Neuronal stem cell (in vitro differentiated cells): Measurements from ENCODE around the gene DCUN1D2.

Source experiments
- DNase-seq: peaks from one replicate; pipeline ENCODE4 v3.0.0-alpha.2; 2013; ENCODE audit warnings: low spot score
- H2AFZ ChIP-seq: one replicate; pipeline ENCODE4 v1.6.1; 2013; ENCODE audit warnings: mild to moderate bottlenecking, low read length, inconsistent platforms
- H2AK5ac ChIP-seq: 2 replicates; pipeline ENCODE4 v1.6.1; 2013; ENCODE audit warnings: low read depth, mild to moderate bottlenecking, inconsistent platforms, low read length, moderate library complexity, mixed read lengths
- H2BK120ac ChIP-seq: 2 replicates; pipeline ENCODE4 v1.6.1; 2013; ENCODE audit warnings: low read depth, mild to moderate bottlenecking, inconsistent platforms, low read length, moderate library complexity, mixed read lengths
- H2BK12ac ChIP-seq: one replicate; pipeline ENCODE4 v1.6.1; 2013; ENCODE audit warnings: low read length, inconsistent platforms
- H2BK15ac ChIP-seq: 2 replicates; pipeline ENCODE4 v1.6.1; 2013; ENCODE audit warnings: mild to moderate bottlenecking, low read length, inconsistent platforms, mixed read lengths
- H2BK5ac ChIP-seq: one replicate; pipeline ENCODE4 v1.6.1; 2013; ENCODE audit warnings: inconsistent platforms, mild to moderate bottlenecking, low read length, moderate library complexity
- H3K14ac ChIP-seq: one replicate; pipeline ENCODE4 v1.6.1; 2013; ENCODE audit warnings: low read length, inconsistent platforms
- H3K18ac ChIP-seq: 2 replicates; pipeline ENCODE4 v1.6.1; 2013; ENCODE audit warnings: low read length, inconsistent platforms
- H3K23ac ChIP-seq: 2 replicates; pipeline ENCODE4 v1.6.1; 2013; ENCODE audit warnings: low read depth, mild to moderate bottlenecking, mixed read lengths, low read length, inconsistent platforms; ENCODE audit not compliant: poor library complexity
- H3K27ac ChIP-seq: replicated peaks from 3 replicates; pipeline ENCODE4 v1.5.1; 2013; ENCODE audit warnings: low read length, inconsistent platforms
- H3K27me3 ChIP-seq, 3 experiments: 2 replicates each; pipeline ENCODE4 v1.6.1; 2013; ENCODE audit warnings: low read length in 3 of 3, mild to moderate bottlenecking in 2 of 3, inconsistent platforms in 1 of 3, low read depth in 1 of 3, mixed read lengths in 1 of 3, moderate library complexity in 1 of 3; ENCODE audit not compliant: control insufficient read depth in 3 of 3, insufficient read depth in 3 of 3
- H3K36me3 ChIP-seq, 2 donors: replicated peaks in 1 of 2; 2 replicates each; pipeline ENCODE4 v1.6.1; 2013; ENCODE audit warnings: low read length in 2 of 2; ENCODE audit not compliant: control insufficient read depth in 2 of 2, insufficient read depth in 2 of 2
- H3K4ac ChIP-seq: 2 replicates; pipeline ENCODE4 v1.6.1; 2013; ENCODE audit warnings: inconsistent platforms, mild to moderate bottlenecking, low read length, moderate library complexity
- H3K4me1 ChIP-seq, 2 donors: 1 replicate in 1 of 2; 2 replicates in 1 of 2; pipeline ENCODE4 v1.6.1; 2013; ENCODE audit warnings: low read length in 2 of 2, low read depth in 1 of 2; ENCODE audit not compliant: control insufficient read depth in 2 of 2, insufficient read depth in 1 of 2
- H3K4me2 ChIP-seq: one replicate; pipeline ENCODE4 v1.6.1; 2013; ENCODE audit warnings: mild to moderate bottlenecking, low read length, inconsistent platforms; ENCODE audit not compliant: insufficient read depth, poor library complexity, severe bottlenecking
- H3K4me3 ChIP-seq, 2 donors: 2 replicates each; pipeline ENCODE4 v1.5.1; 2013; ENCODE audit warnings: low read length in 2 of 2, mild to moderate bottlenecking in 2 of 2, inconsistent platforms in 1 of 2, moderate library complexity in 1 of 2
- H3K79me1 ChIP-seq: one replicate; pipeline ENCODE4 v1.6.1; 2013; ENCODE audit warnings: low read depth, mild to moderate bottlenecking, inconsistent platforms, low read length, moderate library complexity
- H3K9ac ChIP-seq: one replicate; pipeline ENCODE4 v1.6.1; 2013; ENCODE audit warnings: mild to moderate bottlenecking, low read depth, low read length, inconsistent platforms; ENCODE audit not compliant: poor library complexity
- H3K9me3 ChIP-seq, 2 donors: replicated peaks in 1 of 2; 2 replicates each; pipeline versions ENCODE3 to v1.6.1; 2013; ENCODE audit warnings: low read length in 2 of 2, mild to moderate bottlenecking in 2 of 2, inconsistent platforms in 1 of 2, low read depth in 1 of 2, mixed read lengths in 1 of 2, moderate library complexity in 1 of 2; ENCODE audit not compliant: control insufficient read depth in 2 of 2, insufficient read depth in 1 of 2
- H4K8ac ChIP-seq: one replicate; pipeline ENCODE4 v1.6.1; 2013; ENCODE audit warnings: low read depth, mild to moderate bottlenecking, inconsistent platforms, low read length, moderate library complexity
- H4K91ac ChIP-seq: one replicate; pipeline ENCODE4 v1.6.1; 2013; ENCODE audit warnings: low read length, low read depth, mild to moderate bottlenecking, inconsistent platforms; ENCODE audit not compliant: poor library complexity
- WGBS, 2 donors: extraction: QIAGEN DNeasy Blood & Tissue Kit; methylation state at CpG; one replicate each; pipeline ENCODE4 v1.1.7; 2013; ENCODE audit warnings: missing lambda C conversion rate in 2 of 2, mixed read lengths in 1 of 2; ENCODE audit not compliant: insufficient read length in 2 of 2, insufficient replicate concordance in 1 of 2; ENCODE audit errors: extremely low coverage in 2 of 2; 5-methylcytosine and 5-hydroxymethylcytosine counted together

Gene DCUN1D2

GRCh38 chr13:113477724-113478123 lies 12.8 kb downstream of the DCUN1D2 start:
- Histone ChIP-seq H4K8ac (no peak overlapping the region), H2BK15ac (no peak overlapping the region), H3K4me1 (no peaks in the 10 kb centered on the region), H3K9me3 (peaks cover 0 to 14% of the 10 kb centered on the region in 2 donors), H3K27me3 (no peaks in the 10 kb centered on the region), H3K36me3 (peaks cover 28 to 91% of the 10 kb centered on the region in 2 donors), H2BK120ac (no peak overlapping the region), H3K4me2 (no peak overlapping the region), H2BK12ac (no peak overlapping the region), H3K27ac (no peak overlapping the region), H2AFZ (no peak overlapping the region), H2AK5ac (no peak overlapping the region), H3K14ac (no peak overlapping the region), H3K4me3 (no peak overlapping the region), H3K18ac (no peak overlapping the region), H2BK5ac (no peak overlapping the region), H3K23ac (no peak overlapping the region), H3K9ac (no peak overlapping the region), H3K4ac (no peak overlapping the region), H3K79me1 (peaks cover 1% of the 10 kb centered on the region), H4K91ac (no peak overlapping the region)
- no CpG with 5 or more reads among the region's 3 CpGs for WGBS, 2 donors
- DNase-seq: no peak

- peaks cover 28 to 95% of the 10 kb centered on the region in 2 donors for H3K36me3 ChIP-seq
Measured at GRCh38 chr13:113476811-113477210, 13.7 kb downstream of the DCUN1D2 start.

DNA sequence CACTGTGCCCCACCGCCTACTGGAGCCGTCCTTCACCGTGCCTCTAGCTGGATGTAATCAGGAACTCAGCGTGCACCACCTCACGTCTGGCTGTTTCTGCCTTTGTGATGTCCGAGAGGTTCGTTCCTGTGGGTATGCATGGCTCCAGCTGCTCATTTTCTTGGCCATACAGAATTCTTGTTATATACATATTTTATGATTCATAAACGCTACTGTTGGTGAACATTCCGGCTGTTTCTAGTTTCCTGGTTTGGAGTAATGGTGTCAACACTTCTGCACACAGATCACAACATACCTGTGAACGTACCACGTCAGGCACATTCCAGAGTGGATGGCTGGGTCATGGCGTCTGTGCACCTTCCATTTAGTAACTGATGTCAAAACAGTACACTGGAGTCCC lies 14.6 kb downstream of the DCUN1D2 start:
- no CpG with 5 or more reads among the region's 12 CpGs for WGBS, 2 donors
- H2BK12ac ChIP-seq: no peak overlapping the region
- H3K18ac ChIP-seq: no peak overlapping the region
- H4K91ac ChIP-seq: no peak overlapping the region
- H3K4me2 ChIP-seq: no peak overlapping the region
- no peak overlapping the region for H4K8ac ChIP-seq
- peaks cover 1% of the 10 kb centered on the region for H3K79me1 ChIP-seq
- no peak overlapping the region for H2AK5ac ChIP-seq
- H2BK15ac ChIP-seq: no peak overlapping the region
- no peak overlapping the region for H2BK5ac ChIP-seq
- H3K9me3 ChIP-seq: peaks cover 0 to 14% of the 10 kb centered on the region in 2 donors
- H3K27me3 ChIP-seq: no peaks in the 10 kb centered on the region
- H3K36me3 ChIP-seq: peaks cover 28 to 98% of the 10 kb centered on the region in 2 donors
- H3K4me1 ChIP-seq: peaks cover 0 to 1% of the 10 kb centered on the region in 2 donors
- no peak overlapping the region for H3K14ac ChIP-seq
- H3K4ac ChIP-seq: no peak overlapping the region
- no peak for DNase-seq
- H3K9ac ChIP-seq: no peak overlapping the region
- H3K27ac ChIP-seq: no peak overlapping the region
- H2AFZ ChIP-seq: no peak overlapping the region
- no peak overlapping the region for H3K4me3 ChIP-seq
- no peak overlapping the region for H3K23ac ChIP-seq
- no peak overlapping the region for H2BK120ac ChIP-seq

More at GRCh38 chr13:113476811-113477210, 13.7 kb downstream of the DCUN1D2 start:
- no peak overlapping the region for H3K27ac ChIP-seq
- no peak overlapping the region for H3K14ac ChIP-seq
- WGBS, 2 donors: no CpG with 5 or more reads among the region's 7 CpGs
- no peak overlapping the region for H3K18ac ChIP-seq
- H3K4me3 ChIP-seq: no peak overlapping the region
- H3K9ac ChIP-seq: no peak overlapping the region
- H2AK5ac ChIP-seq: no peak overlapping the region
- no peak overlapping the region for H3K4ac ChIP-seq
- H2AFZ ChIP-seq: no peak overlapping the region
- no peak overlapping the region for H2BK12ac ChIP-seq
- no peak overlapping the region for H3K23ac ChIP-seq
- H3K9me3 ChIP-seq: peaks cover 0 to 14% of the 10 kb centered on the region in 2 donors
- H3K4me1 ChIP-seq: peaks cover 0 to 1% of the 10 kb centered on the region in 2 donors
- no peak overlapping the region for H4K91ac ChIP-seq
- no peak overlapping the region for H3K4me2 ChIP-seq
- H3K27me3 ChIP-seq: no peaks in the 10 kb centered on the region
- peaks cover 1% of the 10 kb centered on the region for H3K79me1 ChIP-seq
- no peak overlapping the region for H2BK15ac ChIP-seq
- H4K8ac ChIP-seq: no peak overlapping the region
- H2BK5ac ChIP-seq: no peak overlapping the region
- no peak overlapping the region for H2BK120ac ChIP-seq
- DNase-seq: no peak

DNA sequence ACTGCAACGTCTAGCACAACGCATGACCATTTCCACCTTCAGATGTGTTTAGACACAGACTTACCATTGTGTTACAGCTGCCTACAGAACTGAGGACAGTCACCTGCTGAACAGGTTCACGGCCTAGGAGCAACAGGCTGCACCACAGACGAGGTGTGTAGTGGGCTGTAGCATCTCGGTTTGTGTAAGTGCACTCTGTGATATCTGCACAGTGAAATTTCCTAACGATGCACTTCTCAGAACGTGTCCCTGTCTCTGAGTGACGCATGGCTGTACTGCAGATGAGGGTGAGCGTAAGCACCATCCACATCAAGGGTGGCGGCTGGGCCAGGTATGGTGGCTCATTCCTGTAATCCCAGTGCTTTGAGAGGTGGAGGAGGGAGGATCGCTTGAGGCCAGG lies 15.2 kb downstream of the DCUN1D2 start:
- Histone ChIP-seq H4K91ac (no peak overlapping the region), H3K79me1 (no peaks in the 10 kb centered on the region), H3K9ac (no peak overlapping the region), H3K4me1 (peaks cover 0 to 1% of the 10 kb centered on the region in 2 donors), H3K4ac (no peak overlapping the region), H3K27ac (no peak overlapping the region), H2BK120ac (no peak overlapping the region), H3K14ac (no peak overlapping the region), H2AFZ (no peak overlapping the region), H2AK5ac (no peak overlapping the region), H4K8ac (no peak overlapping the region), H2BK15ac (no peak overlapping the region), H3K23ac (no peak overlapping the region), H3K18ac (no peak overlapping the region), H2BK12ac (no peak overlapping the region), H3K4me3 (peak overlapping the region in 1 of 2 donors; percentile 63), H3K27me3 (no peaks in the 10 kb centered on the region), H3K36me3 (peaks cover 26 to 92% of the 10 kb centered on the region in 2 donors), H3K4me2 (no peak overlapping the region), H3K9me3 (peaks cover 0 to 14% of the 10 kb centered on the region in 2 donors), H2BK5ac (no peak overlapping the region)
- no peak for DNase-seq
- no CpG with 5 or more reads among the region's 11 CpGs for WGBS, 2 donors
